Panc1 (cell line): Measurements from ENCODE around the gene GPA33. TPM values are rescaled to one million over a fixed set of nuclear protein-coding genes. Genes with fewer than 3 reads are reported as not detected.

ENCODE experiments used
- ATAC-seq: fragments of 200-7000 bp; cut with Tn5 transposase; 2 replicates; pipeline ENCODE4 v1.9.1; 2020; ENCODE audit warnings: mild to moderate bottlenecking, moderate library complexity
- BruUV-seq: library from RNA; stranded (reverse); fragments of 400-500 nt; replicated peaks from 2 replicates; lab custom pipeline; 2021; lab: Mats Ljungman, UMichigan
- CTCF ChIA-PET: fragments of 300-600 bp; sonication (Branson Sonifier 250); formaldehyde crosslinking; loops from one replicate; lab custom pipeline; 2022; ENCODE audit warnings: antibody characterized with exemption; lab: Charles Lee
- POLR2A ChIA-PET: fragments of 300-600 bp; sonication (Branson Sonifier 250); formaldehyde crosslinking; loops from one replicate; lab custom pipeline; 2022; ENCODE audit warnings: antibody characterized with exemption; lab: Charles Lee
- DNase-seq: peaks from one replicate; pipeline ENCODE4 v3.0.0-alpha.2; 2010; ENCODE audit warnings: low read depth, low spot score
- H3K27ac ChIP-seq: 2 replicates; pipeline ENCODE4 v1.5.1; 2011; ENCODE audit warnings: mild to moderate bottlenecking, low read length, inconsistent platforms
- H3K27me3 ChIP-seq: fragments of 200-500 bp; sonication (Bioruptor generic); 2 replicates; pipeline ENCODE4 v1.6.0; 2014; ENCODE audit warnings: low read length, inconsistent platforms; ENCODE audit not compliant: control insufficient read depth, insufficient read depth
- H3K36me3 ChIP-seq: fragments of 200-500 bp; sonication (Bioruptor generic); 2 replicates; pipeline ENCODE4 v1.5.1; 2014; ENCODE audit warnings: inconsistent platforms, mild to moderate bottlenecking, low read length, moderate library complexity; ENCODE audit not compliant: control insufficient read depth, insufficient read depth
- H3K4me1 ChIP-seq: 2 replicates; pipeline ENCODE4 v1.5.1; 2011; ENCODE audit warnings: inconsistent platforms, mild to moderate bottlenecking, low read length, moderate library complexity; ENCODE audit not compliant: control insufficient read depth, insufficient read depth
- H3K4me3 ChIP-seq, 2 experiments: 2 replicates each; pipeline ENCODE4 v1.5.1; 2011 to 2012; ENCODE audit warnings: low read depth in 2 of 2, low read length in 2 of 2, mild to moderate bottlenecking in 2 of 2, inconsistent platforms in 1 of 2, moderate library complexity in 1 of 2
- H3K9me3 ChIP-seq: fragments of 200-500 bp; sonication (Bioruptor generic); 2 replicates; pipeline ENCODE4 v1.5.1; 2014; ENCODE audit warnings: low read depth, mild to moderate bottlenecking, inconsistent platforms, low read length, moderate library complexity; ENCODE audit not compliant: control insufficient read depth, insufficient read depth
- CTCF ChIP-seq: fragments of 450-650 bp; IDR thresholded peaks from 2 replicates; pipeline ENCODE4 v1.5.1; 2017; ENCODE audit warnings: mild to moderate bottlenecking
- POLR2AphosphoS5 ChIP-seq: IDR thresholded peaks from 2 replicates; pipeline ENCODE4 v1.6.1; 2012; ENCODE audit warnings: mild to moderate bottlenecking, low read depth, low read length, moderate library complexity
- SIN3A ChIP-seq: IDR thresholded peaks from 2 replicates; pipeline ENCODE4 v1.6.1; 2012; ENCODE audit warnings: low read depth, mild to moderate bottlenecking, low read length, moderate library complexity, borderline replicate concordance; ENCODE audit not compliant: insufficient read depth
- TCF7L2 ChIP-seq: IDR thresholded peaks from 2 replicates; pipeline ENCODE4 v1.6.1; 2011; ENCODE audit warnings: mild to moderate bottlenecking, low read depth, low read length, inconsistent platforms
- in situ Hi-C: cut with HindIII; loops from 2 replicates; pipeline ENCODE4 v1.10.0; 2016; ENCODE audit warnings: low sequenced_read_pairs, low pct_unique_long_range_greater_than_20kb
- intact Hi-C: fragments of 100-400 bp; cut with micrococcal nuclease; formaldehyde crosslinking; loops from one replicate; pipeline ENCODE4 v1.10.0; 2022; ENCODE audit not compliant: unreplicated experiment
- total RNA-seq: library from RNA; stranded (reverse); gene quantifications from one replicate; pipeline ENCODE4 v1.2.1, GENCODE V29; 2021; ENCODE audit not compliant: unreplicated experiment
- TF ChIP-seq, protein P1 (sequence below), 2 experiments: IDR thresholded peaks; 2 replicates each; pipeline ENCODE4 v1.6.1; 2011 to 2012; ENCODE audit warnings: low read depth in 2 of 2, control low read depth in 1 of 2, low read length in 1 of 2, mild to moderate bottlenecking in 1 of 2, moderate library complexity in 1 of 2; ENCODE audit not compliant: insufficient read depth in 1 of 2

GPA33 gene
- total RNA-seq, 1 experiment from 2014 or later = 0.18 TPM

DNA sequence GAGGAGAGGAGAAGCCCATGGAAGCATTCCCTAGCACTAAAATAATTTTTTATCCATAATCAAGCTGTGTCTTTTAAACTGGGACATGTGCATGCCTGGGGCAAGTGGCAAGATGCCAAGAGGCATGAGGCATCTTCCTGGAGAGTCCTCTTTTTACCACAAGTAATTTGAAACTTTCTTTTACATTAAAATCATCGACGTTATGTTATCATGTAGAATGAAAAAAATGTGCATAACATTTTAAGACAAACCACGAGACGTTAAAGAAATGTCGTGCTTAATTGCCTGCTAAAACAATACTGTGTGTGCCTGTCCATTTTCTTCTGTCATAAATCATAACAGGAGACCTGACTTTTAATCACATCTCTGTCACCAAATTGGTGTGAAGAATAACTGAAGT, 5.2 kb upstream of the GPA33 start:
- Histone ChIP-seq H3K36me3 (no peaks in the 10 kb centered on the region), H3K4me3 (no peak overlapping the region), H3K27me3 (no peaks in the 10 kb centered on the region), H3K9me3 (no peaks in the 10 kb centered on the region), H3K27ac (no peak overlapping the region), H3K4me1 (no peaks in the 10 kb centered on the region)
- ATAC-seq (no peak), DNase-seq (no peak)
- intact Hi-C loops = no loop called here
- POLR2A ChIA-PET = no interaction called here
- in situ Hi-C loops = no loop called here
- BruUV-seq = no TSS peak
- TF ChIP-seq POLR2AphosphoS5 (no peak), CTCF (no peak), SIN3A (no peak), TCF7L2 (no peak)
- TF ChIP-seq, protein P1, sequence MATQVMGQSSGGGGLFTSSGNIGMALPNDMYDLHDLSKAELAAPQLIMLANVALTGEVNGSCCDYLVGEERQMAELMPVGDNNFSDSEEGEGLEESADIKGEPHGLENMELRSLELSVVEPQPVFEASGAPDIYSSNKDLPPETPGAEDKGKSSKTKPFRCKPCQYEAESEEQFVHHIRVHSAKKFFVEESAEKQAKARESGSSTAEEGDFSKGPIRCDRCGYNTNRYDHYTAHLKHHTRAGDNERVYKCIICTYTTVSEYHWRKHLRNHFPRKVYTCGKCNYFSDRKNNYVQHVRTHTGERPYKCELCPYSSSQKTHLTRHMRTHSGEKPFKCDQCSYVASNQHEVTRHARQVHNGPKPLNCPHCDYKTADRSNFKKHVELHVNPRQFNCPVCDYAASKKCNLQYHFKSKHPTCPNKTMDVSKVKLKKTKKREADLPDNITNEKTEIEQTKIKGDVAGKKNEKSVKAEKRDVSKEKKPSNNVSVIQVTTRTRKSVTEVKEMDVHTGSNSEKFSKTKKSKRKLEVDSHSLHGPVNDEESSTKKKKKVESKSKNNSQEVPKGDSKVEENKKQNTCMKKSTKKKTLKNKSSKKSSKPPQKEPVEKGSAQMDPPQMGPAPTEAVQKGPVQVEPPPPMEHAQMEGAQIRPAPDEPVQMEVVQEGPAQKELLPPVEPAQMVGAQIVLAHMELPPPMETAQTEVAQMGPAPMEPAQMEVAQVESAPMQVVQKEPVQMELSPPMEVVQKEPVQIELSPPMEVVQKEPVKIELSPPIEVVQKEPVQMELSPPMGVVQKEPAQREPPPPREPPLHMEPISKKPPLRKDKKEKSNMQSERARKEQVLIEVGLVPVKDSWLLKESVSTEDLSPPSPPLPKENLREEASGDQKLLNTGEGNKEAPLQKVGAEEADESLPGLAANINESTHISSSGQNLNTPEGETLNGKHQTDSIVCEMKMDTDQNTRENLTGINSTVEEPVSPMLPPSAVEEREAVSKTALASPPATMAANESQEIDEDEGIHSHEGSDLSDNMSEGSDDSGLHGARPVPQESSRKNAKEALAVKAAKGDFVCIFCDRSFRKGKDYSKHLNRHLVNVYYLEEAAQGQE (IDR thresholded peaks at IDR 0.05; ENCODE audit: insufficient read depth in 1 of 2, low read depth in 2 of 2, low read length in 1 of 2) = no peak
- CTCF ChIA-PET = no interaction called here

DNA sequence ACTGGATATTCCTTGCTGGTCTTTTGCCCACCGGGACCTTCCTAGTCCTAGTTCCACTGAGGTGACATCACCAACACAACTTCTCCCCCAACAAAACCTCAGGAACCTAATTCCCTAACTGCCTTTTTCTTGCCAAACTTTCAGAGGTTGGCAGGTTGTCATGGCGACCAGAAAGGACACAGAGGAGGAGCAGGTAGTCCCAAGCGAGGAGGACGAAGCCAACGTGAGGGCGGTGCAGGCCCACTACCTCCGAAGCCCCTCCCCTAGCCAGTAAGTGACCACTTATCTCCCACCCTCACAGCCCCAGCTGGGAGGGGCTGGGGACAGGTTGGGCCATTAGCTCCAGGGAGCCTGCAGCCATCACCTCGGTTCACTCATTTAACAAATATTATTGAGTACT, 4.5 kb upstream of the GPA33 start:
- no TSS peak for BruUV-seq
- ATAC-seq (no peak), DNase-seq (no peak)
- ChIA-PET CTCF (no interaction called here), POLR2A (no interaction called here)
- Histone ChIP-seq H3K27ac (no peak overlapping the region), H3K4me1 (no peaks in the 10 kb centered on the region), H3K36me3 (no peaks in the 10 kb centered on the region), H3K4me3 (no peak overlapping the region), H3K9me3 (no peaks in the 10 kb centered on the region), H3K27me3 (no peaks in the 10 kb centered on the region)
- in situ Hi-C loops (no loop called here), intact Hi-C loops (no loop called here)
- TF ChIP-seq, protein P1 (IDR thresholded peaks at IDR 0.05; ENCODE audit: insufficient read depth in 1 of 2, low read depth in 2 of 2, low read length in 1 of 2) = no peak
- TF ChIP-seq POLR2AphosphoS5 (no peak), TCF7L2 (no peak), SIN3A (no peak), CTCF (no peak)
